Stimulated activated CD8-positive, alpha-beta memory T cell treated with anti-CD3 and anti-CD28 coated beads, Interleukin-7, amount 100 ng/mL, for 4 hours (primary cell): ENCODE data around the gene NRG3.
"Not testable (repeated sequence)": the region's sequence is repeated elsewhere in the genome, so short reads cannot be mapped to it uniquely, and the experiment has no call there.

Experiments
- DNase-seq, 2 donors: peaks; one replicate each; pipeline ENCODE4 v3.0.0-alpha.2; 2020; ENCODE audit warnings: low read depth in 2 of 2

The NRG3 gene

GRCh38 chr10:82982110-82982608 lies 1107.2 kb downstream of the NRG3 start:
- DNase-seq, result no peak

- no peak for DNase-seq
Measured at GRCh38 chr10:82986216-82986615, 1111.2 kb downstream of the NRG3 start.

GRCh38 chr10:83006479-83006878 lies 1131.5 kb downstream of the NRG3 start:
- DNase-seq, result not testable (repeated sequence)

- DNase-seq, result no peak
Measured at GRCh38 chr10:83007510-83007909, 1132.5 kb downstream of the NRG3 start.

- DNase-seq, result no peak
Measured at GRCh38 chr10:83012866-83013265, 1137.9 kb downstream of the NRG3 start.

GRCh38 chr10:83017076-83017867 lies 1142.3 kb downstream of the NRG3 start:
- no peak for DNase-seq

- no peak for DNase-seq
Measured at GRCh38 chr10:83023662-83024061, 1148.7 kb downstream of the NRG3 start.
